ENCODE data around the gene TRAIP. TPM values are rescaled to one million over a fixed set of nuclear protein-coding genes. Genes with fewer than 3 reads are reported as not detected.

Gene TRAIP
- total RNA-seq, 1 experiment from 2014 or later = 20.6 TPM

- BruUV-seq (replicated peaks) = no TSS peak
- Histone ChIP-seq H3F3A (ENCODE audit: insufficient read depth, low read depth) (no peaks in the 10 kb centered on the region), H3K27ac (no peak overlapping the region), H3K4me1 (replicated peaks; ENCODE audit: insufficient read depth) (no peaks in the 10 kb centered on the region), H3K9me2 (ENCODE audit: insufficient read depth) (no peaks in the 10 kb centered on the region), H2AFZ (no peak overlapping the region), H3K27me3 (ENCODE audit: insufficient read depth, low read depth) (no peaks in the 10 kb centered on the region), H3K79me2 (ENCODE audit: low read depth) (no peaks in the 10 kb centered on the region), H3K9me3 (ENCODE audit: insufficient read depth, low read depth) (no peaks in the 10 kb centered on the region), H3K4me3 (no peak overlapping the region), H4K20me1 (ENCODE audit: insufficient read depth) (no peaks in the 10 kb centered on the region), H3K36me3 (ENCODE audit: low read depth) (no peaks in the 10 kb centered on the region), H3K4me2 (no peak overlapping the region)
- intact Hi-C loops (cut with micrococcal nuclease; ENCODE audit: unreplicated experiment) = no loop called here
- no peak for DNase-seq
- no peak for TF ChIP-seq CTCF (conservative IDR thresholded peaks at IDR 0.05)
- no peak for TF ChIP-seq EZH2 (IDR thresholded peaks at IDR 0.05; ENCODE audit: low read depth)
- CTCF ChIA-PET = interaction anchor here (0.8 to 1.0 kb wide), 3 partner anchors 10 to 13 kb away, joined by 3 to 5 read pairs (median 4); partner anchors contain the start of gene INKA1
- POLR2A ChIA-PET (ENCODE audit: unreplicated experiment) = no interaction called here
Measured at GRCh38 chr3:49812916-49813496, 43.4 kb downstream of the TRAIP start.

- Histone ChIP-seq H3K27me3 (ENCODE audit: insufficient read depth, low read depth) (peaks cover 9% of the 10 kb centered on the region), H3K9me2 (ENCODE audit: insufficient read depth) (no peaks in the 10 kb centered on the region), H3K27ac (no peak overlapping the region), H3K79me2 (ENCODE audit: low read depth) (no peaks in the 10 kb centered on the region), H2AFZ (no peak overlapping the region), H3F3A (ENCODE audit: insufficient read depth, low read depth) (no peaks in the 10 kb centered on the region; the same call in 1 of the 2 replicates), H3K4me1 (replicated peaks; ENCODE audit: insufficient read depth) (no peaks in the 10 kb centered on the region), H3K4me3 (no peak overlapping the region), H3K9me3 (ENCODE audit: insufficient read depth, low read depth) (no peaks in the 10 kb centered on the region), H3K36me3 (ENCODE audit: low read depth) (no peaks in the 10 kb centered on the region), H3K4me2 (no peak overlapping the region), H4K20me1 (ENCODE audit: insufficient read depth) (no peaks in the 10 kb centered on the region; the same call in 1 of the 2 replicates)
- BruUV-seq (replicated peaks) = no TSS peak
- intact Hi-C loops (cut with micrococcal nuclease; ENCODE audit: unreplicated experiment) = no loop called here
- CTCF ChIA-PET = no interaction called here
- POLR2A ChIA-PET (ENCODE audit: unreplicated experiment) = no interaction called here
- no peak for DNase-seq
- TF ChIP-seq CTCF (conservative IDR thresholded peaks at IDR 0.05) (no peak), EZH2 (IDR thresholded peaks at IDR 0.05; ENCODE audit: low read depth) (no peak)
Measured at GRCh38 chr3:49807431-49808114, 48.8 kb downstream of the TRAIP start.

- Histone ChIP-seq H3K79me2 (ENCODE audit: low read depth) (no peaks in the 10 kb centered on the region), H3F3A (ENCODE audit: insufficient read depth, low read depth) (no peaks in the 10 kb centered on the region; the same call in 1 of the 2 replicates), H2AFZ (no peak overlapping the region), H3K4me1 (replicated peaks; ENCODE audit: insufficient read depth) (no peaks in the 10 kb centered on the region), H3K36me3 (ENCODE audit: low read depth) (no peaks in the 10 kb centered on the region), H3K27ac (no peak overlapping the region), H3K4me2 (no peak overlapping the region), H3K4me3 (no peak overlapping the region), H3K9me3 (ENCODE audit: insufficient read depth, low read depth) (no peaks in the 10 kb centered on the region), H3K9me2 (ENCODE audit: insufficient read depth) (no peaks in the 10 kb centered on the region), H3K27me3 (ENCODE audit: insufficient read depth, low read depth) (peaks cover 9% of the 10 kb centered on the region), H4K20me1 (ENCODE audit: insufficient read depth) (no peaks in the 10 kb centered on the region; the same call in 1 of the 2 replicates)
- DNase-seq = no peak
- POLR2A ChIA-PET (ENCODE audit: unreplicated experiment) = no interaction called here
- TF ChIP-seq EZH2 (IDR thresholded peaks at IDR 0.05; ENCODE audit: low read depth) = no peak
- no peak for TF ChIP-seq CTCF (conservative IDR thresholded peaks at IDR 0.05)
- CTCF ChIA-PET = no interaction called here
- intact Hi-C loops (cut with micrococcal nuclease; ENCODE audit: unreplicated experiment) = no loop called here
- BruUV-seq (replicated peaks) = no TSS peak
Measured at GRCh38 chr3:49806850-49807249, 49.5 kb downstream of the TRAIP start.
